Endodermal cell (in vitro differentiated cells): ENCODE data around the gene JAZF1. TPM values are rescaled to one million over a fixed set of nuclear protein-coding genes. Genes with fewer than 3 reads are reported as not detected.

Experiments
- DNase-seq: peaks from one replicate; pipeline ENCODE4 v3.0.0-alpha.2; 2017
- H3K27ac ChIP-seq: 2 replicates; pipeline ENCODE4 v1.5.1; 2013; ENCODE audit warnings: mild to moderate bottlenecking, low read depth, low read length, moderate library complexity
- H3K27me3 ChIP-seq: 2 replicates; pipeline ENCODE4 v1.6.1; 2013; ENCODE audit warnings: mild to moderate bottlenecking, low read length, moderate library complexity; ENCODE audit not compliant: insufficient read depth, control insufficient read depth, poor library complexity, severe bottlenecking
- H3K36me3 ChIP-seq: 2 replicates; pipeline ENCODE4 v1.7.0; 2013; ENCODE audit warnings: mild to moderate bottlenecking, low read length, moderate library complexity; ENCODE audit not compliant: control insufficient read depth, insufficient read depth
- H3K4me1 ChIP-seq: one replicate; pipeline ENCODE4 v1.7.0; 2013; ENCODE audit warnings: low read length; ENCODE audit not compliant: control insufficient read depth, insufficient read depth
- H3K4me3 ChIP-seq: 2 replicates; pipeline ENCODE4 v1.5.1; 2013; ENCODE audit warnings: mild to moderate bottlenecking, low read length, moderate library complexity
- H3K9ac ChIP-seq: 2 replicates; pipeline ENCODE4 v1.6.1; 2013; ENCODE audit warnings: mild to moderate bottlenecking, low read length, moderate library complexity; ENCODE audit not compliant: poor library complexity, severe bottlenecking; ENCODE audit errors: extremely low read depth
- H3K9me3 ChIP-seq: 2 replicates; pipeline ENCODE4 v1.6.1; 2013; ENCODE audit warnings: mild to moderate bottlenecking, low read length, moderate library complexity; ENCODE audit not compliant: control insufficient read depth
- H3K27ac Mint-ChIP-seq: 2 replicates; pipeline ENCODE4 v1.8.0; 2020; ENCODE audit warnings: mixed read lengths
- H3K27me3 Mint-ChIP-seq: 2 replicates; pipeline ENCODE4 v1.8.0; 2021; ENCODE audit warnings: mild to moderate bottlenecking, mixed read lengths; ENCODE audit not compliant: insufficient read depth
- H3K36me3 Mint-ChIP-seq: 2 replicates; pipeline ENCODE4 v1.8.0; 2020; ENCODE audit warnings: low read depth, mixed read lengths
- H3K4me1 Mint-ChIP-seq: 2 replicates; pipeline ENCODE4 v1.8.0; 2020; ENCODE audit warnings: mixed read lengths
- H3K4me3 Mint-ChIP-seq: 2 replicates; pipeline ENCODE4 v1.8.0; 2020; ENCODE audit warnings: mild to moderate bottlenecking, moderate library complexity, mixed read lengths
- H3K9me3 Mint-ChIP-seq: 2 replicates; pipeline ENCODE4 v1.8.0; 2020; ENCODE audit warnings: mild to moderate bottlenecking, mixed read lengths
- CTCF ChIP-seq: fragments of 200-600 bp; sonication (generic); conservative IDR thresholded peaks from 2 replicates; pipeline ENCODE4 v1.5.0; 2021; ENCODE audit warnings: antibody characterized with exemption, mild to moderate bottlenecking
- WGBS, 2 experiments: methylation state at CpG; one replicate each; pipeline versions ENCODE4 v1.1.5 to v1.1.7; 2013; ENCODE audit warnings: missing lambda C conversion rate in 2 of 2, mixed read lengths in 1 of 2; ENCODE audit not compliant: insufficient coverage in 1 of 2, insufficient read length in 1 of 2; 5-methylcytosine and 5-hydroxymethylcytosine counted together
- total RNA-seq, 2 donors: library from RNA; stranded (reverse); fragmentation: NEBNext Ultra II Directional in 1 of 2; extraction: Animal tissue kit (Norgen Biotek cat#: 25700) in 1 of 2; gene quantifications; 2 replicates in 1 of 2; 3 replicates in 1 of 2; pipeline ENCODE4 v1.2.1, GENCODE V29; 2021

JAZF1 gene
- total RNA-seq, 2 donors from 2014 or later = 18.3 to 33.6 TPM

- Mint-ChIP-seq H3K36me3 (no peaks in the 10 kb centered on the region), H3K27ac (no peak overlapping the region), H3K9me3 (no peaks in the 10 kb centered on the region), H3K4me3 (no peak overlapping the region), H3K27me3 (no peaks in the 10 kb centered on the region), H3K4me1 (peaks cover 7% of the 10 kb centered on the region)
- Histone ChIP-seq H3K4me3 (no peak overlapping the region), H3K9me3 (no peaks in the 10 kb centered on the region), H3K4me1 (no peaks in the 10 kb centered on the region), H3K27ac (no peak overlapping the region), H3K27me3 (no peaks in the 10 kb centered on the region), H3K9ac (no peak overlapping the region), H3K36me3 (no peaks in the 10 kb centered on the region)
- 83 to 89% methylated on average over 12 to 13 of the region's 13 CpGs for WGBS, 2 experiments
- DNase-seq = no peak
- TF ChIP-seq CTCF = no peak
These were observed 306.3 kb downstream of the JAZF1 start for GRCh38 chr7:27873981-27874957.

GRCh38 chr7:27872356-27873275 lies 308.0 kb downstream of the JAZF1 start:
- Histone ChIP-seq H3K4me1 (no peaks in the 10 kb centered on the region), H3K36me3 (no peaks in the 10 kb centered on the region), H3K27me3 (no peaks in the 10 kb centered on the region), H3K4me3 (no peak overlapping the region), H3K9ac (no peak overlapping the region), H3K27ac (no peak overlapping the region), H3K9me3 (no peaks in the 10 kb centered on the region)
- 91 to 95% methylated on average over 14 to 17 of the region's 17 CpGs for WGBS, 2 experiments
- H3K4me1 Mint-ChIP-seq = peaks cover 7% of the 10 kb centered on the region
- DNase-seq = no peak
- H3K27ac Mint-ChIP-seq = no peak overlapping the region
- no peaks in the 10 kb centered on the region for H3K27me3 Mint-ChIP-seq
- no peak overlapping the region for H3K4me3 Mint-ChIP-seq
- peaks cover 7% of the 10 kb centered on the region for H3K36me3 Mint-ChIP-seq
- H3K9me3 Mint-ChIP-seq = no peaks in the 10 kb centered on the region
- TF ChIP-seq CTCF = no peak

- H3K9me3 Mint-ChIP-seq = no peaks in the 10 kb centered on the region
- 85 to 89% methylated on average over 6 of the region's 6 CpGs for WGBS, 2 experiments
- H3K27me3 Mint-ChIP-seq = no peaks in the 10 kb centered on the region
- H3K36me3 Mint-ChIP-seq = peaks cover 7% of the 10 kb centered on the region
- no peaks in the 10 kb centered on the region for H3K4me1 ChIP-seq
- DNase-seq = no peak
- TF ChIP-seq CTCF = no peak
- H3K4me3 Mint-ChIP-seq = no peak overlapping the region
- H3K27ac Mint-ChIP-seq = no peak overlapping the region
- H3K36me3 ChIP-seq = no peaks in the 10 kb centered on the region
- no peaks in the 10 kb centered on the region for H3K9me3 ChIP-seq
- no peak overlapping the region for H3K9ac ChIP-seq
- H3K27ac ChIP-seq = no peak overlapping the region
- H3K4me3 ChIP-seq = no peak overlapping the region
- no peaks in the 10 kb centered on the region for H3K27me3 ChIP-seq
- peaks cover 5% of the 10 kb centered on the region for H3K4me1 Mint-ChIP-seq
These were observed 308.7 kb downstream of the JAZF1 start for GRCh38 chr7:27871866-27872265.
